Measurements from ENCODE around the gene RFX3.

The RFX3 gene

GRCh38 chr9:3288686-3289085, 237.1 kb downstream of the RFX3 start:
- no peak for TF ChIP-seq CTCF (IDR thresholded peaks at IDR 0.05)

- no peak for TF ChIP-seq CTCF (IDR thresholded peaks at IDR 0.05)
Observed at GRCh38 chr9:3285365-3286161, 240.2 kb downstream of the RFX3 start.

GRCh38 chr9:3282365-3282764, 243.4 kb downstream of the RFX3 start:
- no peak for TF ChIP-seq CTCF (IDR thresholded peaks at IDR 0.05)

GRCh38 chr9:3281399-3281798, 244.4 kb downstream of the RFX3 start:
- no peak for TF ChIP-seq CTCF (IDR thresholded peaks at IDR 0.05)

- TF ChIP-seq CTCF (IDR thresholded peaks at IDR 0.05) = no peak
Observed at GRCh38 chr9:3277200-3277599, 248.6 kb downstream of the RFX3 start.

GRCh38 chr9:3271581-3271980, 254.2 kb downstream of the RFX3 start:
- TF ChIP-seq CTCF (IDR thresholded peaks at IDR 0.05) = no peak

- no peak for TF ChIP-seq CTCF (IDR thresholded peaks at IDR 0.05)
Observed at GRCh38 chr9:3271157-3271556, 254.6 kb downstream of the RFX3 start.

- no peak for TF ChIP-seq CTCF (IDR thresholded peaks at IDR 0.05)
Observed at GRCh38 chr9:3268223-3268622, 257.6 kb downstream of the RFX3 start.
